HG02610 (cell line): ENCODE measurements around the gene LRMDA.

Experiments
- ATAC-seq: cut with Tn5 transposase; IDR thresholded peaks from one replicate; pipeline ENCODE4 v1.9.1; 2021; ENCODE audit warnings: mild to moderate bottlenecking, moderate library complexity; ENCODE audit not compliant: unreplicated experiment

The LRMDA gene

GRCh38 chr10:75852851-75853484, 421.5 kb downstream of the LRMDA start:
- ATAC-seq: no peak

DNA sequence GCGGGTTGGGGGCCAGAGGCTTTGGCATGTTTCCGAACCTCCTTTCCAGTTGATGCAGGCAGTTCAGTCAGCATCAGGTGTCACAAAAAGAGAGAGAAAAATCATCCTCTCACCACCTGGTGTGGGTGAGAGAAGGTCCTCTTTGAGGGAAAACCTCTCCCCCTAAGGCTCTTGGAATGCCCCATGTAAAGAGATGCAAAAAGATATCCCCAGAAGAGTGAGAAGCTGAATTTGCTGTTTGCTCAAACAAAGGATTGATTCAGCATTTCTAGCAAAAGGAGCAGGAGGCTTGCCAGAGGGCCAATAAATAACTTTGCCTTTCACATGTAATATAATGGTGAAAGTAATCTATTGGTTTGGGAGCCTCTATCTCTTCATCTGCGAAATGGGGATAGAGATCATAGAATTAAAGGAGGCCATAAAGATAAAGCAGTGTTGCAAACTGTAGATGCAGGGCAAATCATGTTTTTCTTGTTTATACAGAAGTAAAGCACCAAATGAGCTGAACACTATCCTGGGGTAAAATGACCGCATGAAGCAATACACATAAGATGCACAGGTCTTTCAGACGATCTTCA, 425.9 kb downstream of the LRMDA start:
- no peak for ATAC-seq

DNA sequence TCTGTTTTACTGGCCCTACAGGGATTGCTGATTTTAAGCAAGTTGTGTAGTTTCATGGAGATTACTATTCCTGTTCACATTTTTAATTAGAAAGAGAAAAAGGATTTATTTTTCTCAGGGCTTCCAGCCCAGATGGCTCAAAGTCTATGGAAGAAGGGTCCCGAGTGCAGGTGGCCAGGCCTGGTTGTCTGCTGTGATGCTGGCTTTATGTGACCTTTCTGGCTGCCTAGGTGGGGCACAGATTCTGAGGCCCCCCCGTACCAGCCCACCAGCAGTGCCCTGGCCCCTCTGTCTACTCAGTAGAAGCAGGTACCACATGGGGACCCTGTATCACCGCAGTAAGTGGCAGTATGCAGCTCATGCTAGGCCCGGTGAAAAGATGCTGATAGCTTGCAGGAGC, 426.5 kb downstream of the LRMDA start:
- ATAC-seq: no peak

- no peak for ATAC-seq
Measured at GRCh38 chr10:75858339-75858738, 426.9 kb downstream of the LRMDA start.

DNA sequence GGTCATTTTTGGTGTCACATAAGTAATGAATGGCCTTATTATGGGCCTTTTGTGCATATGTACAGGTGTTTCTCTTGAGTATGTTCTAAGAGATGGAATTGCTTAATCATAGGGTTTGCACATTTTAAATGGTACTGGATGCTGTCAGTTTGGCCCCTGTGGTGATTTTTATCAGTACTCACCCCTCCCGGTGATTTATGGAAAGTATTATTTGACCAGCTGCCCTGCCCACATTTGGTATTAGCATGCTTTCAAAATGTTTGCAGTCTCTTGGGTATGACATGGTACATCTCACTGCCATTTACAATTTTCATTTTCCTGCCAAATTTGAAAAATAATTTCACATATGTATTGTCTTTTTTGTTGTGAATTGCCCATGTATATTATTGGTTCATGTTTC, 427.7 kb downstream of the LRMDA start:
- ATAC-seq: no peak

- no peak for ATAC-seq
Measured at GRCh38 chr10:75860009-75860408, 428.6 kb downstream of the LRMDA start.

DNA sequence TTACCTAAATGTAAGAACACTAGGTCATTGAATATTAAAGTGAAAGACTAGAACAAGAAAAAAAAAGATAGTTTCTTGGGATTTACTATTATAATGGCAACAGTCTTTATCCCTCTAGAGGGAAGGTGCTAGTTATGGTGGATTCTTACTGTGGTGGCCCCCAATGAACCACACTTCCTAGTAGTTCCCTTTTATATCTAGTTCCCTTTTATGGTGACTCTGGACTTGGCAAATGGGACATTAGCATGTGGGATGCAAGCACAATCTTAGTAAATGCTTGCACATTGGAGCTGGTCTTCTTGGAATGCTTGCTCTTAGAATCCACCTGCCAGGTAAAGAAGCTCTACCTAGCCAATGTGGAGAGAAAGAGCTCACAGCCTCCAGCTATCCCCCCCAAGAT, 430.2 kb downstream of the LRMDA start:
- ATAC-seq: no peak

DNA sequence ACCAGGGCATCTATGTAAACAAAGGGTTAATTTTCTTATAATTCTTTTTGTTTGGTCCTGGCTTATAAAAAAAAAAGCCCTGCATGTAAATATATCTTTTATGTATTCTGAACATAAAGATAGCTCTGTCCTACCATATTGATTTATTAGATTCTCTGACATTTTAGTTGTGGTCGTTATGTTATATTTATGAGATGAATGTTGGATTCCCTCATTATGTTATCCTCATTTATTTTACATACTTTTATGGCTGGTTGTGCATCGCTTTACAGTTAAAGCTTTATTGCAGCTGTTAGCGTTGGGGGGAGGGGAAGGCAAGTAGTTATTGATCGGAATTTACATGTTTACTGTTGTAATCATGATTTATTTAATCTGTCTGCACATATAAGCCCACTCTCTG, 431.5 kb downstream of the LRMDA start:
- ATAC-seq: no peak

- ATAC-seq: no peak
Measured at GRCh38 chr10:75864717-75865116, 433.3 kb downstream of the LRMDA start.

DNA sequence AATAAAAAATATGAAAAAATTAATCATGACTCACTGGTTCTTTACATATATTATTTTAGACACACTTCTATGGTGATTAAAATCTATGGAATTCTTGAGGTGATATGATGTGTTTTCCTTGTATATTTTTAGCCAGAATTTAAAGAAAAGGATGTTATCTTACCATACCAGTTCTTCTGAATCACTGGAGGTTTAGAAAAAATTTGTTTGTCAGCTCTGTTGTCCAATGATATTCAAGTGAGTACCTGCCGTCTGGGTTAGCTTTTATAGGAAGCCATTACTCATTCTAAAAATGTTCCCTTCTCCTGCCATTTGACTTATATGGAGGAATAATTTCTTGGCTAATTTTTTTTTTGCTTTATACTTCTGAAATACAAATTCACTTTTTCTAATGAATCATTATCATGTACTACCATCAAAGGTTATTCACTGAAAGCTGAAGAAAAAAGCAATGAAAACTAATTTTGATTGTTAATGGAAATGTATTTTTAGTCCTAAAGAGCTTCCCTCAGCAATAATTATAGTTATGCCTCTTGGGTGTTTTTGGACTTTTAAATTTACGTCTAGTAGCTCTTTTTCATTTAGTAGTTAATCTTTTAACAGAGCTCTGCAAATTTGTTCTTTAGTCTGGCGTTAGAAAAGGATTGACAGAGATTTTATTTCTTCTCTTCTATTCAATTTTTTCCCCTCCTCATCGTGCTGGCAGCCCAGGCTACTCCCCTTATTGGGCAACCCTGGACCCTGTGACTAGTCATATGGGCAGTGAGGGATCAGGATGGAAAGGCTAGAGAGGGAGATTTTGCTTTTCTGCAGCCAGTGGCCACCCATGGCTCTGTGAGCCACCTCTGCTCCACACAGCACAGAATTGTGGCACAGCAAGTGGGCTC, 434.2 kb downstream of the LRMDA start:
- ATAC-seq: no peak

GRCh38 chr10:75866300-75866625, 434.8 kb downstream of the LRMDA start:
- ATAC-seq: no peak

- ATAC-seq: no peak
Measured at GRCh38 chr10:75866731-75867130, 435.3 kb downstream of the LRMDA start.

- no peak for ATAC-seq
Measured at GRCh38 chr10:75868574-75868973, 437.1 kb downstream of the LRMDA start.

- ATAC-seq: no peak
Measured at GRCh38 chr10:75870039-75870645, 438.7 kb downstream of the LRMDA start.

DNA sequence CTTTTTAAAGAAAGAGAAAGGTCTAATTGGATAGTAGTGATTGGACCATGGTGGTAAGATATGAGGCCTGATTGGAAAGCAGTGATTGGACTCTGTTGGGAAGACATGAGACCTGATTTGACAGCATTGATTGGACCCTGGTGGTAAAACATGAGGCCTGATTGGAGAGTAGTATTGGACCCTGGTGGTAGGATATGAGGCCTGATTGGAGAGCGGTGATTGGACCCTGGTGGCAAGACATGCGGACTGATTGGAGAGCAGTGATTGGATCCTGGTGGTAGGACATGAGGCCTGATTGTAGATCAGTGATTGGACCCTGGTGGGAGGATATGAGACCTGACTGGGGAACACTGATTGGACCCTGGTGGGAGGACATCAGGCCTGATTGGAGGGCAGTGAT, 444.3 kb downstream of the LRMDA start:
- ATAC-seq: no peak

DNA sequence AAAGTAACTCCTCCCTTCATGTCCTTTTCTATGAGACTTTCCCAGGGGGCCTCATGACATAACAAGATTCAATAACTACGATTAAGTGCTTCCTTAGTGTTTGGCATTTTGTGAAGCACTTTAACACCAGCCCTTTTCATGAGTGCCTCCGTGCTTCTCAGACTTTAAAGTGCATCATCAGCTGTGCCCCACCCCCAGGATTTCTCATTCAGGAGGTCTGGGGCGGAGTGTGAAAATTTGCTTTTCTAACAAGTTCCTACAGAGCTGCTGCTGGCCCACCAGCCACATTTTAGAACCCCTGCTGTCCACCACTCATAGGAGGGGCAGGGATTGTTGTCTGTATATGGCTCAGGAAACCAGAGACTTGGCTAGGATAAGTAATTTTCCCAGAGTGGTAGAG, 445.3 kb downstream of the LRMDA start:
- ATAC-seq: no peak

GRCh38 chr10:75877877-75878276, 446.5 kb downstream of the LRMDA start:
- ATAC-seq: no peak

GRCh38 chr10:75878586-75878985, 447.2 kb downstream of the LRMDA start:
- ATAC-seq: no peak

- no peak for ATAC-seq
Measured at GRCh38 chr10:75880031-75880775, 448.8 kb downstream of the LRMDA start.

DNA sequence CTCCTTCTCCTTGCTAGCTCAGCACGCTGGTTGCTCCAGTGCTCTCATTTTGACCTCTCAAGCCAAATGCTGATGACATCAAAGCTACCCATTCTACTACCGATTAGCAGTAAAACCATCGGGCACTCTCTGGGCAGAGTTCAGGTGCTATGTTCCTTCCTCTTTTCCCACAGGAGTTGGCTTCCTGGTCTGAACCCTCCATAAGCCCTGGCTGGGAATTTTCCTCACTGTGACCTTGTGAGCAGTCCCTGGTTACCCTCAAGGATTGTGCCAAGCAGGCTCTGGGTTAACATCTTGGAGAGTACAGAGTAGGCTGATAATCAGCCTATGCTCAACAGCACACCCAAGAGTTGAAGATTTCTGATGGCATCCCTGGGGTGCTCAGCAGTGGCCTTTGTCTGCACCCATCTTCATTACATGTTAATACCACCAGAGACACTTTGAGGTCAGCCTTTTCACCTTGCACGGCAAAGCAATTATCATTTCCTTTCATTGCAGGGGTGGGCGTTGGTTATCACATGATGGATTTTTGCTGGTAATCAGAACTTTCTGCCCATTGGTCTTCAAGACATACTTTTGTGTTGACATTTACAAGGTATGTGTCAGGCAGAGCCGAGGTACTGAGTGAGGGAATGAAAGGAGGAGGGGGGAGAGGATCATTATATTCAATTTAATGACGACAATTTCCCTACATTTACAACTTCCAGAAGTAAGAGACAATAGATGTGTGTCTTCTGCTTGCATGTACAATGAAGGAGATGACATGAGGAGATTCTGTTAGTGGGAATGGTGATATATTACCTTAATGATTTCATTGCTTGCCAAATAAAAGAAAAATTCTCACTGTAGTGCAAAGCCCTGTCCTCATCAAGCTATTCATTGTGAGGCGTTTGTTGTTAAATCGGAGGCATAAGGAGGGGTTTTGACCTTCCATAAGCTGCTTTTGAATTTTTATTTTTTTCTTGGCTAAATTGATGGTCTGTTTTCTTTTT, 452.0 kb downstream of the LRMDA start:
- no peak for ATAC-seq
